ENCODE data around the gene UBA6.

Gene UBA6

DNA sequence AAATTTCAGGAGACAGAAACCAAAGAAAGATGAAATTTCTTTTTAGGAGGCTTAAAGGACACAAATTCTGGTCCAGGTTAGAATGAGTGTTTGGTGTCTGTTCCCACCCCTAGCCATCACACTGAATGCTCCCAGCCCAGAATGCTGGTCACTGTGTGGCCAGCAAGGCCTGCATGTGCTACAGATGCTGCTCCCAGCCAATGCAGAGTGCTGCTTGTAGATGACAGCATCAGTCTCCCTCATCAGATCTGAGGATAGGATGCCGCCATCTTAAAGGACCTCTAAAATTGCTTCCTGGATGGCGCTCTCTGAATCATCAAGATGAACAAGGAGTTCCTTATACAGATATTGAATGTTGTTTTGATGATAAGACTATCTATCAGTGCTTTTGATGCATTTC, 17.9 kb upstream of the UBA6 start:
- Histone ChIP-seq H3K9me3 (no peaks in the 10 kb centered on the region; the same call in 1 of the 2 replicates), H3K4me3 (ENCODE audit: low read depth, low read length) (no peak overlapping the region), H3K4me1 (peaks cover 6% of the 10 kb centered on the region; the same call in 1 of the 2 replicates), H3K27me3 (no peaks in the 10 kb centered on the region), H3K36me3 (peaks cover 6% of the 10 kb centered on the region)
- no peak for DNase-seq
- TF ChIP-seq, protein P1, sequence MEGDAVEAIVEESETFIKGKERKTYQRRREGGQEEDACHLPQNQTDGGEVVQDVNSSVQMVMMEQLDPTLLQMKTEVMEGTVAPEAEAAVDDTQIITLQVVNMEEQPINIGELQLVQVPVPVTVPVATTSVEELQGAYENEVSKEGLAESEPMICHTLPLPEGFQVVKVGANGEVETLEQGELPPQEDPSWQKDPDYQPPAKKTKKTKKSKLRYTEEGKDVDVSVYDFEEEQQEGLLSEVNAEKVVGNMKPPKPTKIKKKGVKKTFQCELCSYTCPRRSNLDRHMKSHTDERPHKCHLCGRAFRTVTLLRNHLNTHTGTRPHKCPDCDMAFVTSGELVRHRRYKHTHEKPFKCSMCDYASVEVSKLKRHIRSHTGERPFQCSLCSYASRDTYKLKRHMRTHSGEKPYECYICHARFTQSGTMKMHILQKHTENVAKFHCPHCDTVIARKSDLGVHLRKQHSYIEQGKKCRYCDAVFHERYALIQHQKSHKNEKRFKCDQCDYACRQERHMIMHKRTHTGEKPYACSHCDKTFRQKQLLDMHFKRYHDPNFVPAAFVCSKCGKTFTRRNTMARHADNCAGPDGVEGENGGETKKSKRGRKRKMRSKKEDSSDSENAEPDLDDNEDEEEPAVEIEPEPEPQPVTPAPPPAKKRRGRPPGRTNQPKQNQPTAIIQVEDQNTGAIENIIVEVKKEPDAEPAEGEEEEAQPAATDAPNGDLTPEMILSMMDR (IDR thresholded peaks at IDR 0.05; ENCODE audit: low read depth, low read length): no peak

DNA sequence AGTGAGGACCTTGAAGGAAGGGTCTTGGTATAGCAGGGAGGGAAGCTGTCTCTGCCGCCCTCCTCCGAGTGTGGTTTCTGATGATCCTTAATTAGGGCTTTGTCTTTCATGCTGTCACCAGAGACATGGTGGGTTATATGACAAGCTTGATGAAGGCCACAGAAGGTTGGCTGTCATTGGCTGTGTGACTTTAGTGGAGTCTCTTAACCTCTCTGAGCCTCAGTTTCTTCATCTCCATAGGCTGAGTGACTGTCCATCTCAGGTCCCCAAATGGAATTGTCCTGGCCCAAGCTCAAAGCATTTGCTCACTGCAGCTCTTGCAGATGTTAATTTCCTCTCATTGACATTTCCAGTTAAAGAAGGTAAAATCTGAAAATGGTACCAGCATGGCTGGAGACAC, 16.6 kb upstream of the UBA6 start:
- H3K9me3 ChIP-seq: no peaks in the 10 kb centered on the region
- peaks cover 16% of the 10 kb centered on the region; the same call in 1 of the 2 replicates for H3K4me1 ChIP-seq
- DNase-seq: no peak
- no peak overlapping the region for H3K4me3 ChIP-seq (ENCODE audit: low read depth, low read length)
- H3K36me3 ChIP-seq: peaks cover 6% of the 10 kb centered on the region
- no peaks in the 10 kb centered on the region for H3K27me3 ChIP-seq
- TF ChIP-seq, protein P1 (IDR thresholded peaks at IDR 0.05; ENCODE audit: low read depth, low read length): no peak

DNA sequence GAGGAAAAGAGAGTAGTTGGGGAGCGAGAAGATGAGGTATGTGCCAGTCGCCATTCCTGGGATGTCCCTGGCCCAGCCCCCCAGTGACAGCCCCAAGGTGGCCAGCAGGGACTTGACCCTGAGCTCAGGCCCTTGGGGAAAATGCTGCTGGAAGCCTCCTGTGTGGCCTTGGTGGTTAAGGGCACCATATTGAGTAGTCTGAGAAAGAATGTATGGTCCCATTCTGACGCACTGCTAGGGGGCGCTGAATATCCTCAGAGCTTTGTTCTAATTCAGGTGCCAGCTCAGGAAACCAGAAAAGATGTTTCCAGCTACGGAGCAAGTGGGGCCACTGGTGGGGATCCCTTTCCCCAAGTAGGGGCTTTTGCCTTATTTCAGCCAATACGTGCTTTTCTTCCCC, 14.0 kb upstream of the UBA6 start:
- Histone ChIP-seq H3K9me3 (no peaks in the 10 kb centered on the region), H3K36me3 (peaks cover under 1% of the 10 kb centered on the region), H3K4me1 (peaks cover 27% of the 10 kb centered on the region), H3K27me3 (no peaks in the 10 kb centered on the region), H3K4me3 (ENCODE audit: low read depth, low read length) (no peak overlapping the region)
- DNase-seq: no peak
- TF ChIP-seq, protein P1 (IDR thresholded peaks at IDR 0.05; ENCODE audit: low read depth, low read length): peak; percentile 25; the same call in 1 of the 2 replicates

DNA sequence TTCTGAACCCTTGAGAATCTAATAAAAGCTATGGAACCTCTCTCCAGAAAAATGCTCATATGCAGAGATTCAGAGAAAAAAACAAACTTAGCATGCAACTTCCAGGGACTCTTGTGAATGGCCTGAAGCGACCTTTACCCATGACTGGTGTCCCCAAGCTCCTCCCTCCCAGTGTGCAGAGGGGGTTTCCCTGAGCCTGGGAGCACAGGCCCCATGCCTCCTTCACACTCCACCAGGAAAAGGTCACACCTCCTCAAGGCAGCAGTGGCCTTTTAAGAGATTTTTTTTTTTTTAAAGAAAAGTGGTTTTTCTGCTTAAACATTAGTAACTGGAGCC, 13.3 kb upstream of the UBA6 start:
- Histone ChIP-seq H3K4me1 (peaks cover 27% of the 10 kb centered on the region), H3K27me3 (no peaks in the 10 kb centered on the region), H3K36me3 (no peaks in the 10 kb centered on the region; the same call in 1 of the 2 replicates), H3K4me3 (ENCODE audit: low read depth, low read length) (0 out of 2 replicates have a peak overlapping the region, but pooled peaks have one; percentile 1), H3K9me3 (no peaks in the 10 kb centered on the region)
- DNase-seq: peak; percentile 58
- TF ChIP-seq, protein P1 (IDR thresholded peaks at IDR 0.05; ENCODE audit: low read depth, low read length): no peak

DNA sequence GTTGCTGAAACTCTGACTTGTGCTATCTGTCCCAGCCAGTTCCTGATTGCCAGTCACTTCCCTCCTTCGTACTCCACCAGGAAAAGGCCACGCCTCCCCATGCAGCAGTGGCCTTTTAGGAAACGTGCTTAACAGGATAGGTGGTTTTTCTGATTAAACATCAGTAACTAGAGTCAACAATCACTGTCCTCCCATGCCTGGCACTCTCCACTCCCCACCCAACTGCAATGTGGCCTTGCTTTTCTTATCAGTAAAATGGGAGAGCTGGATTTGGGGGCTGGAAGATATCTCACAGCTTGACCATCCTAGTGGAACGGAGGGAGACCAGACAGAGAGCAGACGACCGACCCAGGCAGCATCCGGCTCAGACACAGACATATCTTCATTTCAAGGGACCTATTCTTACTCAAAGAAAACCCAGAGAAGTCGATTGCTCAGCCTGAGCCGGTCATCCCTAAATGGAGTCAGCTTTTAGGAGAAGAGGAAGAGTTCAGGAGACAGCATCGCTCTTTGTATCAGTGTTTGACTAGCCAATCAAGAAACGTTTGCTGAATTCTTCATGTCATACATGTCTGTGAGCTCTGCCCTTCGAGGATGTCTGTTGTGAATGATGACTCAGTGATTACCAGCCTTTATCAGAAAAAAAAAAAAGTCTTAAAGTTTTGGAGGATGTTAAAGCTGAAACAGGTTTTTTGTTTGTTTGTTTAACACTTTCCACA, 12.7 kb upstream of the UBA6 start:
- DNase-seq: peak; percentile 49
- Histone ChIP-seq H3K9me3 (no peaks in the 10 kb centered on the region), H3K4me3 (ENCODE audit: low read depth, low read length) (peak overlapping the region; percentile 1), H3K27me3 (no peaks in the 10 kb centered on the region), H3K4me1 (peaks cover 27% of the 10 kb centered on the region), H3K36me3 (no peaks in the 10 kb centered on the region; the same call in 1 of the 2 replicates)
- TF ChIP-seq, protein P1 (IDR thresholded peaks at IDR 0.05; ENCODE audit: low read depth, low read length): no peak

Data from BE2C (cell line).